OCI-LY1 (cell line): ENCODE measurements around the gene SHISA4.

Experiments used
- CTCF ChIP-seq: fragments of 200-600 bp; sonication (generic), shearing (Covaris generic); IDR thresholded peaks from 2 replicates; pipeline ENCODE4 v1.5.1; 2017; ENCODE audit warnings: mild to moderate bottlenecking, antibody characterized with exemption, low read length, moderate library complexity, mixed read lengths
- EZH2 ChIP-seq: fragments of 200-600 bp; sonication (generic), shearing (Covaris generic); IDR thresholded peaks from 2 replicates; pipeline ENCODE4 v1.8.0; 2017; ENCODE audit warnings: borderline replicate concordance, mixed run types, mild to moderate bottlenecking, antibody characterized with exemption, low read length, moderate library complexity, mixed read lengths

GRCh38 chr1:201933840-201934430 is 45.2 kb downstream of the SHISA4 start:
- TF ChIP-seq CTCF (no peak), EZH2 (no peak)
